ENCODE measurements around the gene RHOBTB3. TPM values are rescaled to one million over a fixed set of nuclear protein-coding genes. Genes with fewer than 3 reads are reported as not detected.

RHOBTB3 gene
- total RNA-seq, 1 donor = 314 TPM

DNA sequence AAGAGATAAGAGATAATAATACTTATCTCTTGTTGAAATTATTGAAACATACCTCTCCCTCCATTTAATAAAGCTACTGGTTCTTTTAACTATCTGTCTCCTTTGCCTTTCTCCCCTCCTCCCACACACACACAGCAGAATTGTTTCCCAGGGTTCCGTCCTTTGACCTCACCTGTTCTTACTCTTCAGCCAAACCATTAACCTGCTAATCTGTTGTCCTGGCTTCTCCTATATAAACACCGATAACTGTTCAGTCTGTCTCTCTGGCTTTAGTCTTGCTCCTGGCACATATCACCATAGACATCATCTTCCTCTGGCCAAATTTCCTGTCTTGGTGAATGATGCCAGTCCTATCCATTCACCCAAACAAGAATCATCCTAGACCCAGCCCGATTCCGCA, 7.7 kb downstream of the RHOBTB3 start:
- no peak overlapping the region for H3K4me3 ChIP-seq (ENCODE audit: insufficient read depth, low read length)
- no peak for TF ChIP-seq CTCF (IDR thresholded peaks at IDR 0.05; ENCODE audit: extremely low read depth, low read depth, low read length)
- no peak overlapping the region for H3K27ac ChIP-seq (ENCODE audit: low read depth, low read length)
- no peak overlapping the region for H2AFZ ChIP-seq (ENCODE audit: low read length)
- H4K20me1 ChIP-seq (ENCODE audit: insufficient read depth, low read length) = peaks cover 4% of the 10 kb centered on the region
- no peak overlapping the region for H3K4me2 ChIP-seq (ENCODE audit: insufficient read depth, low read length)
- H3K36me3 ChIP-seq (ENCODE audit: insufficient read depth, low read length) = peaks cover 41% of the 10 kb centered on the region
- H3K79me2 ChIP-seq (ENCODE audit: insufficient read depth, low read length) = peaks cover 81% of the 10 kb centered on the region
- H3K4me1 ChIP-seq (ENCODE audit: insufficient read depth, low read length) = peaks cover 35% of the 10 kb centered on the region
- no peaks in the 10 kb centered on the region for H3K9me3 ChIP-seq (ENCODE audit: low read depth, low read length)
- no peaks in the 10 kb centered on the region for H3K27me3 ChIP-seq (ENCODE audit: insufficient read depth, low read length)
- DNase-seq (ENCODE audit: insufficient read length, low spot score, missing footprints) = no peak

DNA sequence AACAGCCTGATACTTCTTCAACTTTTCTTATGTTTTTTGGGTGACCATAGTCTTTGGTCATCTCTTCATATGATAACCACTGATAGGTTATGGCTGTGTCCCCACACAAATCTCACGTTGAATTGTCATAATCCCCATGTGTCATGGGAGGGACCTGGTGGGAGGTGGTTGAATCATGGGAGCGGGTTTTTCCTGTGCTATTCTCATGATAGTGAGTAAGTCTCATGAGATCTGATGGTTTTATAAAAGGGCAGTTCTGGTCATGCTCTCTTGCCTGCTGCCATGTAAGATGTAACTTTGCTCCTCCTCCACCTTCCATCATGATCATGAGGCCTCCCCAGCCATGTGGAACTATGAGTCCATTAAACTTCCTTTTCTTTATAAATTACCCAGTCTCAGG, 8.7 kb downstream of the RHOBTB3 start:
- Histone ChIP-seq H3K36me3 (ENCODE audit: insufficient read depth, low read length) (peaks cover 45% of the 10 kb centered on the region), H3K27me3 (ENCODE audit: insufficient read depth, low read length) (no peaks in the 10 kb centered on the region), H3K4me3 (ENCODE audit: insufficient read depth, low read length) (no peak overlapping the region), H3K4me1 (ENCODE audit: insufficient read depth, low read length) (peaks cover 25% of the 10 kb centered on the region), H2AFZ (ENCODE audit: low read length) (no peak overlapping the region), H3K9me3 (ENCODE audit: low read depth, low read length) (no peaks in the 10 kb centered on the region), H3K79me2 (ENCODE audit: insufficient read depth, low read length) (peaks cover 80% of the 10 kb centered on the region), H4K20me1 (ENCODE audit: insufficient read depth, low read length) (peaks cover 10% of the 10 kb centered on the region), H3K4me2 (ENCODE audit: insufficient read depth, low read length) (no peak overlapping the region), H3K27ac (ENCODE audit: low read depth, low read length) (no peak overlapping the region)
- no peak for TF ChIP-seq CTCF (IDR thresholded peaks at IDR 0.05; ENCODE audit: extremely low read depth, low read depth, low read length)
- no peak for DNase-seq (ENCODE audit: insufficient read length, low spot score, missing footprints)

- DNase-seq (ENCODE audit: insufficient read length, low spot score, missing footprints) = no peak
- Histone ChIP-seq H3K79me2 (ENCODE audit: insufficient read depth, low read length) (peaks cover 77% of the 10 kb centered on the region), H3K36me3 (ENCODE audit: insufficient read depth, low read length) (peaks cover 58% of the 10 kb centered on the region)
Observed at GRCh38 chr5:95741458-95741857, 10.3 kb downstream of the RHOBTB3 start.

GRCh38 chr5:95743232-95743631, 12.1 kb downstream of the RHOBTB3 start:
- TF ChIP-seq CTCF (IDR thresholded peaks at IDR 0.05; ENCODE audit: extremely low read depth, low read depth, low read length) = no peak
- Histone ChIP-seq H3K4me2 (ENCODE audit: insufficient read depth, low read length) (no peak overlapping the region), H3K27me3 (ENCODE audit: insufficient read depth, low read length) (no peaks in the 10 kb centered on the region), H4K20me1 (ENCODE audit: insufficient read depth, low read length) (peaks cover 10% of the 10 kb centered on the region), H3K79me2 (ENCODE audit: insufficient read depth, low read length) (peaks cover 73% of the 10 kb centered on the region), H2AFZ (ENCODE audit: low read length) (no peak overlapping the region), H3K27ac (ENCODE audit: low read depth, low read length) (no peak overlapping the region), H3K4me3 (ENCODE audit: insufficient read depth, low read length) (no peak overlapping the region), H3K4me1 (ENCODE audit: insufficient read depth, low read length) (peaks cover 13% of the 10 kb centered on the region), H3K36me3 (ENCODE audit: insufficient read depth, low read length) (peaks cover 45% of the 10 kb centered on the region), H3K9me3 (ENCODE audit: low read depth, low read length) (no peaks in the 10 kb centered on the region)
- no peak for DNase-seq (ENCODE audit: insufficient read length, low spot score, missing footprints)

More at GRCh38 chr5:95741458-95741857, 10.3 kb downstream of the RHOBTB3 start:
- Histone ChIP-seq H3K9me3 (ENCODE audit: low read depth, low read length) (no peaks in the 10 kb centered on the region), H3K27me3 (ENCODE audit: insufficient read depth, low read length) (no peaks in the 10 kb centered on the region), H3K4me2 (ENCODE audit: insufficient read depth, low read length) (no peak overlapping the region), H4K20me1 (ENCODE audit: insufficient read depth, low read length) (peaks cover 10% of the 10 kb centered on the region), H3K4me3 (ENCODE audit: insufficient read depth, low read length) (no peak overlapping the region), H3K27ac (ENCODE audit: low read depth, low read length) (no peak overlapping the region), H2AFZ (ENCODE audit: low read length) (no peak overlapping the region), H3K4me1 (ENCODE audit: insufficient read depth, low read length) (peaks cover 10% of the 10 kb centered on the region)
- no peak for TF ChIP-seq CTCF (IDR thresholded peaks at IDR 0.05; ENCODE audit: extremely low read depth, low read depth, low read length)

Data from osteoblast (primary cell).